ENCODE measurements around the gene ARSI. TPM values are rescaled to one million over a fixed set of nuclear protein-coding genes. Genes with fewer than 3 reads are reported as not detected.

ARSI gene
- total and polyA plus RNA-seq, 2 donors (not counting 1 experiment from before 2014, with no cell fraction given), result 5.9 to 12.5 TPM

GRCh38 chr5:150299571-150300327 lies 3.0 kb downstream of the ARSI start:
- H3K27ac ChIP-seq (ENCODE audit: insufficient read depth, low read length), result peak overlapping the region; percentile 55
- TF ChIP-seq EZH2 (IDR thresholded peaks at IDR 0.05; ENCODE audit: low read length, missing control alignments) (no peak), CTCF (conservative IDR thresholded peaks at IDR 0.05 in 1 of 2, IDR thresholded peaks at IDR 0.05 in 1 of 2; ENCODE audit: low read depth in 1 of 2, low read length in 2 of 2) (no peak)
- H3K27me3 ChIP-seq (ENCODE audit: control insufficient read depth, insufficient read depth, low read length), result no peaks in the 10 kb centered on the region
- no peak overlapping the region for H3K4me3 ChIP-seq (replicated peaks in 1 of 4; ENCODE audit: control extremely low read depth in 1 of 4, insufficient read depth in 1 of 4, low read depth in 3 of 4, low read length in 4 of 4)
- H3K36me3 ChIP-seq (ENCODE audit: control insufficient read depth, insufficient read depth, low read length), result peaks cover 2% of the 10 kb centered on the region
- no peak overlapping the region for H2AFZ ChIP-seq (ENCODE audit: low read length)
- H3K9me3 ChIP-seq (ENCODE audit: control insufficient read depth, insufficient read depth, low read depth, low read length), result no peaks in the 10 kb centered on the region
- no peak overlapping the region for H3K9ac ChIP-seq (ENCODE audit: insufficient read depth, low read length)
- peak overlapping the region; percentile 9 for H3K4me2 ChIP-seq (ENCODE audit: extremely low read depth, insufficient read depth, low read length)
- peaks cover 22% of the 10 kb centered on the region for H3K79me2 ChIP-seq (ENCODE audit: control insufficient read depth, insufficient read depth, low read length)
- H4K20me1 ChIP-seq (ENCODE audit: control insufficient read depth, extremely low read depth, insufficient read depth, low read length), result no peaks in the 10 kb centered on the region
- H3K4me1 ChIP-seq (ENCODE audit: control insufficient read depth, extremely low read depth, insufficient read depth, low read length), result peaks cover 42% of the 10 kb centered on the region
- DNase-seq (ENCODE audit: low read depth in 2 of 2), result peak; percentile 42 to 76

GRCh38 chr5:150298701-150299451 lies 3.8 kb downstream of the ARSI start:
- Histone ChIP-seq H3K4me1 (ENCODE audit: control insufficient read depth, extremely low read depth, insufficient read depth, low read length) (peaks cover 37% of the 10 kb centered on the region), H3K9ac (ENCODE audit: insufficient read depth, low read length) (no peak overlapping the region), H3K9me3 (ENCODE audit: control insufficient read depth, insufficient read depth, low read depth, low read length) (no peaks in the 10 kb centered on the region), H3K4me2 (ENCODE audit: extremely low read depth, insufficient read depth, low read length) (no peak overlapping the region), H3K79me2 (ENCODE audit: control insufficient read depth, insufficient read depth, low read length) (peaks cover 22% of the 10 kb centered on the region), H3K27me3 (ENCODE audit: control insufficient read depth, insufficient read depth, low read length) (no peaks in the 10 kb centered on the region), H3K36me3 (ENCODE audit: control insufficient read depth, insufficient read depth, low read length) (peaks cover 2% of the 10 kb centered on the region), H2AFZ (ENCODE audit: low read length) (no peak overlapping the region), H3K27ac (ENCODE audit: insufficient read depth, low read length) (peak overlapping the region; percentile 55), H3K4me3 (replicated peaks in 1 of 4; ENCODE audit: control extremely low read depth in 1 of 4, insufficient read depth in 1 of 4, low read depth in 3 of 4, low read length in 4 of 4) (no peak overlapping the region), H4K20me1 (ENCODE audit: control insufficient read depth, extremely low read depth, insufficient read depth, low read length) (no peaks in the 10 kb centered on the region)
- peak; percentile 97 for DNase-seq (ENCODE audit: low read depth in 2 of 2)
- TF ChIP-seq CTCF (conservative IDR thresholded peaks at IDR 0.05 in 1 of 2, IDR thresholded peaks at IDR 0.05 in 1 of 2; ENCODE audit: low read depth in 1 of 2, low read length in 2 of 2), result no peak
- TF ChIP-seq EZH2 (IDR thresholded peaks at IDR 0.05; ENCODE audit: low read length, missing control alignments), result no peak

- no peak overlapping the region for H3K9ac ChIP-seq (ENCODE audit: insufficient read depth, low read length)
These were observed 4.6 kb downstream of the ARSI start for GRCh38 chr5:150297934-150298595.

More at GRCh38 chr5:150297934-150298595, 4.6 kb downstream of the ARSI start:
- H3K4me3 ChIP-seq (replicated peaks in 1 of 4; ENCODE audit: control extremely low read depth in 1 of 4, insufficient read depth in 1 of 4, low read depth in 3 of 4, low read length in 4 of 4), result no peak overlapping the region
- H3K27me3 ChIP-seq (ENCODE audit: control insufficient read depth, insufficient read depth, low read length), result no peaks in the 10 kb centered on the region
- peaks cover 22% of the 10 kb centered on the region for H3K79me2 ChIP-seq (ENCODE audit: control insufficient read depth, insufficient read depth, low read length)
- H3K9me3 ChIP-seq (ENCODE audit: control insufficient read depth, insufficient read depth, low read depth, low read length), result no peaks in the 10 kb centered on the region
- no peak for DNase-seq (ENCODE audit: low read depth in 2 of 2)
- TF ChIP-seq EZH2 (IDR thresholded peaks at IDR 0.05; ENCODE audit: low read length, missing control alignments) (no peak), CTCF (conservative IDR thresholded peaks at IDR 0.05 in 1 of 2, IDR thresholded peaks at IDR 0.05 in 1 of 2; ENCODE audit: low read depth in 1 of 2, low read length in 2 of 2) (no peak)
- peaks cover 2% of the 10 kb centered on the region for H3K36me3 ChIP-seq (ENCODE audit: control insufficient read depth, insufficient read depth, low read length)
- H2AFZ ChIP-seq (ENCODE audit: low read length), result no peak overlapping the region
- peak overlapping the region; percentile 55 for H3K27ac ChIP-seq (ENCODE audit: insufficient read depth, low read length)
- no peak overlapping the region for H3K4me2 ChIP-seq (ENCODE audit: extremely low read depth, insufficient read depth, low read length)
- H4K20me1 ChIP-seq (ENCODE audit: control insufficient read depth, extremely low read depth, insufficient read depth, low read length), result no peaks in the 10 kb centered on the region
- peaks cover 30% of the 10 kb centered on the region for H3K4me1 ChIP-seq (ENCODE audit: control insufficient read depth, extremely low read depth, insufficient read depth, low read length)
